Measurements from ENCODE around the gene ARHGEF2. TPM values are rescaled to one million over a fixed set of nuclear protein-coding genes. Genes with fewer than 3 reads are reported as not detected.
"Not testable (repeated sequence)": the region's sequence is repeated elsewhere in the genome, so short reads cannot be mapped to it uniquely, and the experiment has no call there.

Gene ARHGEF2
- polyA plus RNA-seq, 10 donors = 97.7 to 165 (median 139) TPM

DNA sequence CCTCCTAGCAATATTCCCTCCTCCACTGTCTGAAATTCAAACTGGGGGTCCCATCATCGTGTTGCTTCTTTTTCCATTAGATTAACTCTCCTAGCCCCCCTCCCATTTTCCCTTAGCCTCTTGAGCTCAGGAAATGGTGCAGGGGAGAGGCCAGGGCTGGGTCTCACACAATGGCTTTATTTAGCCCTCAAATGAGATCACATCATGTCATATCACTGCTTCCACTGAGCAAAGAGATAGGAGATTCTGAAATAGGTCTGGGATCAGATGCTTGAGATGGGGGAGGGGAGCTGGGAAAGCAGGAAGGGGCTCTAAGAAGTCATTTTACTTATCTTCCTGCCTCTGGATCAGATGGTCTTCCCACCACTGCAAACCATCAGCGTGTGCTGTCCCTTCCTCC is 17.8 kb upstream of the ARHGEF2 start:
- DNase-seq = no peak

DNA sequence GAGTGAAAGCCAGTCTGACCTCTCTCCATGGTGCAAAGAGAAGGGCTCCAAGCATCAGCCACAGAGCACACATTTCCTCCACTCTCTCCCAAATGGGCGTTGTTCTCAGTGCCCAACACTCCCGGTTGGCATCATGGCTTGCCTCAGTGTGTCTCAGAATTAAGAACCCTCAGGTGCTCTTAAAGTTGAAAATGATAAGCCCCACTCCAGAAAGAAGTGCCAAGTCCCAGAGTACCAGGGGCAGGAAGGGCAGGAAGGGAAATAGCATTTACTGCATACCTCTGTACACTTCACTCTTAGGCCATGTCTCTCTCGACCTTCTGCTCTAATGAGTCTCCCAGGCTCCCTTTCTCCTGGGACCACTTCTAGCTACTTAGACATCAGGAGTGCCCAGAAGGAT is 15.2 kb upstream of the ARHGEF2 start:
- no peak for DNase-seq

DNA sequence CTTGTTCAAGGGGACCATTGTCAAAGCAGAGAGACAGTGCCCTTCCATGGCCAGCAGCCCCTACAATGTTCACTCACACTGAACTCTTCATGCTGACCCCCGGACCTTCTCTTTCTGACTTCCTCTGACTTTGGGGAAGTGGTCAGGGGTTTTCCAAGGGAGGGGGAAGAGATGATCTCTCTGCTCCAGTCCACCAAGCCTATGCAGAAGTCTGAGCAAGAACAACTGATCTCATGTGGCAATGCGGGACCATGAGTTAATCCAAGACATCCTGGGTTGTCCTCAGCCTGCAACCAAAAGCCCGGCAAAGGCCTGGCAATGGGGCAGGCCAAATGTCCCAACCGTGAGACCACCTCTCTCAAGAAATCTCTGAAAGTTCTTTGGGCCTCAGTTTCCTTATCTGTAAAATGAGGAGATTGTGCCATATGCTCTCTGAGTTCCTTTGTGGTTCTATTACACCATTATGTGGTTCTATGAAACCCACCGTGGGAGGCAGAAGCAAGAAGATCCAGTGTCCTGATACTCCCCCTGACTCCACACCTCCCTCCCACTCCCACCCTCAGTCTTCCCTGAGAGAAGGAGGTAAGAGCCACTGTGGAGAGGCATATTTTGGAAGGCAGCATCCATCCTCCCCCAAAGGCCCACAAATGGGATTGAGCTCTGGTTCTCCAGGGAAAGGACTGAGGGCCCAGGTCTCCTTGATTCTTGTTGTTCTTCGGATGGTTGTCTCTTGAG is 11.8 kb upstream of the ARHGEF2 start:
- DNase-seq = peak in 1 of 3 donors; percentile 24

DNA sequence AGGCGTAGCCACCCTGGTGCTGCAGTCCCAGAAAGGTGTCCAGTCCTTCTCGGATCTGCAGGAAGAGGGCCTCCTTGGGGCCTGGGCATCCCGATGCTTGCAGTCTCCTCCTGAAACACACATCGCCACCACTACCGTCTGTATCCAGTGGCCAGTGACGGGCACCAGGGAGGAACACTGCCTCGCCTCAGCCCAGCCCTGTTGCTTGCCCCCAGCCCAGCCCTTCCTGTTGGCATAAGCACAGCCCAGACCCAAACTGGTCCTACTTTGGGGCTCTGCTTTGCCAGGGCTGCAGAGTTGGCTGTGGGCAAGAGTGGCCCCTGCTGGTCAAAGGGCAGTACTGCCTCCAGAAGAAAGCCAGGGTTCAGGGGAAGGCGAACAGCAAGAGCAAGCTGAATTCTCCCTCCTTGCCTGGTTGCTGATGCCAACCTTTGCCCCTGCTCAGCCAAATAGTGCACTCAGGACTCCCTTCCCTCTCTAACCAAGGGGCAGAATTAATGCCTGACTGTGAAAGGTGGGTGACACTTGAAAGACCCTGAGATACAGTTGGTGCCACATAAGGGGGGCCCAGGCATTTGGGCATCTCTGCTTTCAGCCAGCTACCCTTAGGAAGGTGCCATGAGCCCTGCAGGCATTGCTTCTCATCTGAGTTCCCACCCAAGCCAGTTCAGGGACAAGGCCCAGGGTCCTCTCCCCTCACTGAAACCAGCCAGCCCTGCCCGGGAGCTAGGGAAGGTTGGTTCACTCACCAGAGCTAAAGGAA is 11.1 kb upstream of the ARHGEF2 start:
- peak in 2 of 3 donors; percentile 78 to 87 for DNase-seq

DNA sequence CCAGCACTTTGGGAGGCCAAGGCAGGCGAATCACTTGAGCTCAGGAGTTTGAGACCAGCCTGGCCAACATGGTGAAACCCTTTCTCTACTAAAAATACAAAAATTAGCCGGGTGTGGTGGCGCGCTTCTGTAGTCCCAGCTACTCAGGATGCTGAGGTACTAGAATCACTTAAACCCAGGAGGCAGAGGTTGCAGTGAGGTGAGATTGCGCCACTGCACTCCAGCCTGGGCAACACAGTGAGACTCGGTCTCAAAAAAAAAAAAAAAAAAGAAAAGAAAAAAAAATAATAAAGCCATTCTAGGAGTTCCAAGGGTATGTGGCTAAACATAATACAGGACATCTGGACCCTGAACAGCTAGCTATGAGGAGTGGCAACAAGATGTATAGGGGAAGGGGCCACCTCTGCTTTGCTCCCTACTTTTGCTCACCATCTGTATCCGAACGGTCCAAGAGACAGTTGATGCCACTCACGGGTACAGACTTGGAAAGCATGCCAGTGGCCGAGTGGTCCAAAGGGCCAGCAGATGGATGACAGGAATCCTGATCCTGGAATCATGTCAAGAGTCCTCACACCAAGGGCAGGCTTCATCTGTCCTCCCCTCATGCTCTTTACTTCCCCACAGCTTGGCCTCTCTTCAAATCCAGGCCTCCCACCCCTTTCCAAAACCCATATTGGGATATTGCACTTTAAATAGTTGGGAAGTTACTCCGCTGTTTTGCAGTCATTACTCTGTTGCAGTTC is 6.7 kb upstream of the ARHGEF2 start:
- not testable (repeated sequence) for DNase-seq

DNA sequence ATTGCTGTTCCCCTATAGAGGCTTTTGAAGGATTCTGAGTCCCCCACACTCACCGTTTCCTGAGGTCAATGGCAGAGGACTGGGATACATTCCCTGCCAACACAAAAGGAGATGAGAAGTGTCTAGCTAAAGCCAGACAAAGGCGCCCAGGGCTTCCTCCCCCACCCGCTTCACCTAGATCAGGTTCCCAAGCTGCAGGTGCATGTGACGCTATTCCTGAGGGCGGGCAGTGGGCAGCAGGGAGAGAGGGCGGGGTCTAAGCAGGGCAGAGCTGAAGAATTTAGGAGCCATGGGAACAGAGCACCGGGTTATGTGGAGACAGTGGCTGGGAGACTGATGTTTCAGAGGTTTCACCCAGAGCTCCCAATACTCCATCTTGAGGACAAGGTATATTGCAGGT is 6.0 kb upstream of the ARHGEF2 start:
- no peak for DNase-seq

DNA sequence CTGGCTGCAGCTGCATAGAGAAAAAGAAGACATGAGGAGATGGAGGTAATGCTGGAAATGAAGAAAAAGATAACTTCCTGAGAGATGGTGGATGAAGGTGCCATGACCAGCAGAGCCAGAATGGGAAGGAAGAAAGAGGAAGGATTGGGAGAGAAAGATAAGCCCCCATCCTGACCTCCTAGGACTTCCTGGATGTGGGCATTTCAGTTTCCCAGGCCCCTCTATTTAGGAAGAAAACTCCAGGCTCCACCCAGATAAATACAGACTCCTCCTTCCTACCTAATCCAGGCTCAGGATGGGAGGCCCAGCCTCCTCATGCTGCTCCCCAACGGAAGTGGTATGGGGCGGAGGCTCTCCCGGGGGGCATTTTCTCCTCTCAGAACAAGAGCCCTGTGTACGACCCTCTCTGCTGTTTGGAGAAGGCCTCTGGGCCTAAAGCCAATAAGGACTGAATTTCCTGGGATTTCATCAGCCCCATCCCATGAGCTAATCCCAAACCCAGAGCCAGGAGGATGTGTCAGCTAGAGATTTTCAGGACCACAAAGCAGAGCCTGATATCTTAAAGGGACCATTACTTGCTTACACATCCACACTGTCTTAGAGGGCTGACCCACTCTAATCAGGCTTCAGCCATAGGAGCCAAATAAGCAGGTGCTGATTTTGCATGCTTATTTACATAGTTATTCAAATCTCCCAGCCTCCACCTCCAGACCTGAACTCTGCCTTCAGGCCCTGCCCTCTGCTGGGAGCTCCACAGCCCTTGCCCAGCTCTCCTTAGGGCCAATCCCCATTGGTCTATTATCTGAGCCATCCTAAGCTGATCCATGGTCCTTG is 5.1 kb upstream of the ARHGEF2 start:
- DNase-seq = peak; percentile 89 to 99 (median 95)

DNA sequence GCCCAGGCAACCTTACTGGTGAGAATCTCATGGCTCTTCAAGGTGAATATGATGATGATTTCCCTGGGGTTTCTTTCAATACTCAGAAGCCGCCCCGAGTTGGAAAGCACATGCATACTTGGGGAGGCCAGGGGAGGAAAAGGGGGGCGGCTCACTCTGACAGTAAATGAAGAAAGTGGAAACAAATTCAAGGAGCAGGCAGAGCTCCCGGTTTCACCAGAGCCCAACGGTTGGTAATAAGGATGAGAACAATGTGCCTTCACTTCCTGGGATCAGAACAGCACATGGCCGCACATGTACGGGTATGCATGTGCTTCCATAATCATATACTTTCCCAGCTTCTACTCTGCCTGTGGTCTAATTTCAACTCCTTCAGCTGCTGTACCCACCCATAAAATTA is 3.8 kb upstream of the ARHGEF2 start:
- no peak for DNase-seq

DNA sequence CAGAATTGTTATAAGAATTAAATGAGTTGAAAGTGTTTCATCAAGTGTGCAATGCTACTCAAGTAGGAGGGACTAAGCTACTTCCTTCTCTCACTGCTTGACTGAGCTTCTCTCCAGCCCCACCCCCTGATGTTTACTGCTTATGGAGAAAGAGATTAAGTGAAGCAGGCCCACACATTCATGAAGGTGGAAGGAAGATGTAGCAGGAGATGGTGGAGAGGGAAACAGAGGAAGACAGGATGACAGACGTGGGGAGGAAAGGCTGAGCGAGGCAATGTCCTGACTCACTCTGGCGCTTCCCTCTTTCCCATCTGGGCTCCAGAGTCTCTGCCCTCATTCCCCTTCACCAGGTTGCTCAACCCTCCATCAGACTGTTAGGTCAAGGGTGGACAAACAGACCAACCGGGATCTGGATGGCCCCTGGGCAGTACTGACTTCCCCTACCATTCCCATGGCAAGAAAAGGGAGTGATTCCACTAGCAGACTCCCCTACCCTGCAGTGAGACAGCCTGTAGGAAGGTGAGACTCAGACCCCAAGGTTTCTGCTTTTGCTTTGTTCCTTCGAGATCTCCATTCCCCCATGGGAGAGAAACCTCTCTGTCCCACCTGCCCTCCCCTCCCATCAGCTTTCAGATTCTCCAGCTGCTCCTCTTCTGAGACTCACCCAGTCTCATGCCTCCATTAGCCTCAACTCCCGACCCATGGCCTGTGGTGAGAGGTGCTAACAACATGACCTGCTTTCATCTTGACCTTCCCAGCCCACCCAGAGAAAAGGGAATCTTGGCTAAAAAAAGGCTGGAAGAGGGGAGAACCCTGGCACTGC is 3.1 kb upstream of the ARHGEF2 start:
- DNase-seq = no peak

DNA sequence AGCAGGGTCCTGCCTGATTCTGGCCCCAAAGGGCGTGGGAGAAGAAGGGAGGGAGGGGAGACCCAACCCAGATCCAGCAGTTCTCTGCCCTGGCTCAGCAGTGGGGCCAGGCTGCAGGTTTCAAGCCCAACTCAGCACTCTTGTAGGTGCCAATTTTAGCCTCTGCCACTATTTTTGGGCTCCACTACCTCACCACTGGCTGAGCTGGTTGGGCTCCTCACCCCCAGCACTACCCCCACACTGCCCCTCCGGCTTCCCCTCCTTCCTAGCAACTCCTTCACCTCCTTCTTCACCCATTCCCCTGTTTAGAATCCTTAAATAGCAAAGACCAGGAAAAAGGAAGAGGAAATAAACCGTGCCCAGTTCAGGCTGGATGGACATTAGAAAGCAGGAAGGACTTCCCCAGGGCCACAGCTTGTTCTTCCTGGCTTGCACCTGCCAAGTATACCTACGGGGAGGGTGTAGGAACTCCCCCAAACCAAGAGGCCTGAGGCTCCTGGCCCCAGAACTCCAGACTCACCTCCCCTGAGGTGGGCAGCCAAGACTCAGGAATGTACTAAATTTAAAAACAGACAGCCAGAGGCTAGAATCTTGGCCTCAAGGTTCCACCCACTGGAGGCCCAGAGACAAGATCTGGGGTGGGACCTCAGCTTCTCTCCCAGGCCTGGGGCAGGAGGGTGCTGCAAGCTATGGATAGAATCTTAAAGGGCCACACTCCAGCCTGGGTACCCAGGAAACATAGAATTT is 1.4 kb upstream of the ARHGEF2 start:
- DNase-seq = peak in 2 of 3 donors; percentile 58

DNA sequence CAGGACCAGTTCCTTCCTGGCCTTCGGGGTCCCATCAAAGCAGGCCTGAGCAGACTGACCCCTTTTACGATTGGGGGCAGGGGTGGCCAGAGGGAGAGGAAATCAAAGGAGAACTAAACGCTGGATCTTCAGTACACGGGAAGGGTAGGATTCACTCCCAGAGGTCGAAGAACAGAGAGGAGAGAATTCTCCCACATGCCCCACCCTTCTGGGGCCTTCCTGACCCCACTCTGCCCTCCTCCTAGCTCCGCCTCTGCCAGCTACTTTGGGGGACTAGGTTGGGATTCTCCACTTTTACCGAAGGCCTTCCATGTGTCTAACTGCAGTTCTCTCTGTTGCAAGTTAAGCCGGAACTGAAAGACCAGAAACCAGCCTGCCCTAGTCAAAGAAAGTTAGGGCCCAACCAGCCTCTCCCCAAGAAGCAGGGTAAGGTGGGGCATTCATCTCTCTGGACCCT is 654 bp upstream of the ARHGEF2 start:
- DNase-seq = peak in 1 of 3 donors; percentile 71

DNA sequence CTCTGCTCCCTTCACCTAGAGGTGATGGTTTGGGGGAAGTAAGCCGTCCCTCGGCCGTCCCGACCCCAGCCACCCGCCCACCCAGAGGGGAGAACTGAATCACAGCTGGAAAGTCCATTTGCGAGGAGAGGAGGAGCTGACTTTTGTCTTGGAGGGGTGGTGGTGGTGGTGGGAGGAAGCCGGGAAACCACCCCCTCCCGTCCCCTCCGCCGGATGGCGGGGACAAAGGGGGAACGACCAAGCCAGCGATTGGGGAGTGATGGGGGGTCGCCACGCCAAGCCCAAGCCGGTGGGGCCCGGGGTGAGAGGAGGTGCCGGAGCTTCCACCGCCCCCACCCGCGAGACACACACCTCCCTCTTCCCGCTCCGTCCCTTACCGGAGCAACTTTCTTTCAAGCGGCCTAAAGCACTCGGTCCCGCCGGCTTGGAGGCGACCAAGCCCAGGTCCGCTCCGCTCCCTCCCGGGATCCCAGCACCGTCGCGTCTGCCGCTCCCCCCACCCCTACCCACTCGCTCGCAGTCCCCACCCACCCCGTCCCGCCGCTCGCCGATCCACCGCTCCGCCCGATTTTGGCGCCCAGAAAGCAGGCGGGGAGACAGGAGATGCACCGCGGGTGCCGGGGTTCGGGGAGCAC is 540 bp downstream of the ARHGEF2 start:
- DNase-seq = peak in 2 of 3 donors; percentile 61 to 85

DNA sequence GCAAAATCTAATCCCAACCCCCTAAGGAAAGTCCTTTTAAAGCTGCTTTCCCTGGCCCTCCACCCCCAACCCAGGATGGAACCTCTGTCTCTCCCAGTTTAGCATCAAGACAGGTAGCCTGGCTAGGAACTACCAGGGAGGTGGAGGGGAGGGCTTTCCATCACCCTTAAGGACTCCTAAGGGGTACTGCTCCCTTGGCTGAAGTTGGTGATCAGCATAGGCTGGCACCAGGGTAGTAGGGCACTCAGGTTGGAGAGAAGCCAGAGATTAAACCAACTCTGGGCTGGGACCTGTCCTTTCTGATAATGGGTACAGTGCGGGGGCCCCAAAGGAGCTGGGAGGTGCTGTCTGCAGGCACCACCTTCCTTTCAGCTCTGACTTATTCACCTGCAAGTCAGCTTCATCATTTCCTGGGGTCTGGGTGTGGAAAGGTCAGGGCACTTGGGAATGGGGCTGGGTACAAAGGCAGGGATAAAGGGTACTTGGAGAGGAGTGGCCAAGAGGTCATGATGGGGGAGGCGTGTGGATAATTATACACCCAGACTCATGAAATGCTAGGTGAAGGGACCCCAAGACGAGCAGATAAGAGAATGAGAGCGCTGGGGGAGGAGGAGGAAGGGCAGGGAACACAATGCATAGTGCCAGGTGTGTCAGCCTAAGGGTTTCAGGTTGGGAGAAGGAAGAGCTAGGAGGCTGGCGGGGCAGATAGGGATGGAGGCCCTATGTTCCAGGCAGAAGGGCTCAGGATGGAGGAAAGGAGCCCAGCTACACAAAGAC is 1.2 kb downstream of the ARHGEF2 start:
- DNase-seq = no peak

DNA sequence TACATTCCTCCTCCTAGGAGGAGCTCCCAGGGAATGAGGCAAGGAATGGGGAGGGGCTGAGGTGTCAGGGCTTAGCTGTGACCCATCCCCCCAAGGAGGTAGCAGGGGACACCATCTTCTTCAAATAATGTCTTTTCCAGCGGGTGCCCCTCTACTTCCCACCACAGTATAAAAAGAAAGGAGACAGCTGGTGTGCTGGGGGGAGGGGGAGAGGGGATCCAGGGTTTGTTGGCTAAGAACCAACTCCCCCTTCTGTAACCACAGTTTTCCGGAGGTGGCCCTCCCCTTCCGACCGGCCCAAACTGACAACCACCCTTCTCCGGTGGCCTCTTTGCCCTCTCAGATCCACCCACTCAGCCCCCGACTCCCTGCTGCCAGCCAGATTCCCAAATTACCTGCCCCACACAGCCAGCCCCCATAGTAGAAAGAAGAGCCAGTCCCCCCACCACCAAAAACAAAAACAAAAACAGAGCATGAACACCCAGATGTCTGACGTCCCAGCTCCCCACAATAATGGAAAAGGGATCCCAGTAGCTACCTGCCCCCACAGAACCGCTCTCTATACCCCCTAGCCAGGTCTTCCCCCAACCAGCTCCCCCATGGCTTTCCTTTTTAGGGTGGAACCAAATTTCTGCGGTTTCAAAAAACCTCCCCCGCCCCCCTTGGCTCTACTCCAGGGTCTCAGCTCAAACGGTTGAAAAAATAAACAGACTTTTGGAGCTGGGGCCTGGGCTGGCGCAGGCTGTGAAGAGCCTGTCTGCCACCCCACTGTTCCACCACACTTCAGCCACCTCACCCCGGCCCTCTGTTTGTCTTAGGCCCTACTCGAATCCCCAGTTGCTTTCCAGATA is 2.1 kb downstream of the ARHGEF2 start:
- peak; percentile 80 to 87 (median 81) for DNase-seq

DNA sequence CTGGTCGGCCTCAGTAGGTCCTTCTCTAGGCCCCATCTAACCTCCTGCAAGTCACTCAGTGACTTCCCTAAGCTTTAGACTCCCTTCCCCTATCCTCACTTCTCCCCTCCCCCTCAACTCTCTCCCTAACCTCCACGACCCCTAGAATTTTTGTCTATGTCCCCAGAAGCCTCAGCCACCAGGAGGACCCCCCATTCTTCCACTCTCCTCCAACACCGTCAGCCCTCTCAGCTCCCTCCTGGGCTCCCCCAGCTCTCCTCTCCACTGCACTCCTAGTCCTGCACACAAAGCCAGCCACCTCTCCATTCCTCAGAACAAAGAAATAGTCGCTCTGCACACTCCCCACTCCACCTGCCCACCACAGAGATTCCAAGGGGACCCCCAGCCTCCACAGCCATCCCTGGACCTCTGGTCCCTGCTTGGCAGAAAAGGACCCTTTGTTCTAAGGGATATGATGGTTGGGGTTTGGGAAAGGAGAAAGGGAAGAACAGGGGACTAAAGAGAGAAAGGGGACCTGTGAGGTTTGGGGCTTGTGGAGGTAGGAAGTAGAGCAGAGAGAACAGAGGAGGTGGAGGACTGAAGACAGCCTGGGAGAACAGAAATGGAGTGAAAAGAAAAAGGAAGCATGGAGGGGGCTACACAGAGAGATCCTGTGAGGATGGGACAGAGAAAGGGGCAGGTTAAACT is 2.8 kb downstream of the ARHGEF2 start:
- no peak for DNase-seq

DNA sequence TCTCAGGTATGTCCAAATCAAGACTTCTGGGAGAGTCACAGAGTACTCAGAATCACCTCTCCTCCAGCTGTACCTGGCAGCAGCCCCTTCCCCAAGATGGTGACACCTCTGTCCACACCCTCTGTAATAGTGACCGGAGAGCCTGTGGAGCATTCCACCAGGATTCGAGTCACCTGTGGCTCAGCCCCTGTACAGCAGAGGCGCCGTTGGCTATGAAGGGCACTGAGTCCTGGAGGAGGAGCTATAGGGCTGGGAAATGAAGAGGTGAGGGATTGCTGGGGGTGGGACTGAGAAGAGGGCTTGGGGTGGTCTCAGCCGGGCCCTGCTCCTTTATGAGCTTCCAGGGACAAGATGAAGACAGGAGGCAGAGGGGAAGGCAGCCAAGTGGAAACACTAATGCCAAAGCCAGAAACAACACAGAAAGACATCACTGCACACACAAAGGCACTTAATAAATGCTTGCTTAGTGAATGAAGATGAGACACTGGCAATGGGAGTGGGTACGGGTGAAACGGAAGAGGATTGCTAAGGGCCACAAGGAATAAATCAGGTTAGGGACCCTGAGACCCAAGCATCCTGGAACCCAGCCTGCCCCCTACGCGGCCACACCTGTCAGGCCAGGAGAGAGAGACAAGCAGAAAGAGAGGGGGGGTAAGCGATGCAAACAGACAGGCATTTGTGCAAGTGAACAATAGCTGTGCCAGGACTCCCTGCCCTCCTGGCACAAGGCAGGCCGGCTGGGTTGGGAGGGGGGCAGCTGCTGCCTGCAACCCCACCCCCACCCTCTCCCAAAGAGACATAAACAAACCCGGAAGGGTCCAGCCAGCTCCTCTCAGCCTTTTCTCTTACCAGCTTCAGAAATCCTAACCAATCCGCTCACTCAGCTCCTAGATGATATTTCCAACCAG is 3.9 kb downstream of the ARHGEF2 start:
- peak in 1 of 3 donors; percentile 58 for DNase-seq
